Measurements from ENCODE around the gene ARHGEF6.
"Not testable (repeated sequence)": the region's sequence is repeated elsewhere in the genome, so short reads cannot be mapped to it uniquely, and the experiment has no call there.

Gene ARHGEF6

DNA sequence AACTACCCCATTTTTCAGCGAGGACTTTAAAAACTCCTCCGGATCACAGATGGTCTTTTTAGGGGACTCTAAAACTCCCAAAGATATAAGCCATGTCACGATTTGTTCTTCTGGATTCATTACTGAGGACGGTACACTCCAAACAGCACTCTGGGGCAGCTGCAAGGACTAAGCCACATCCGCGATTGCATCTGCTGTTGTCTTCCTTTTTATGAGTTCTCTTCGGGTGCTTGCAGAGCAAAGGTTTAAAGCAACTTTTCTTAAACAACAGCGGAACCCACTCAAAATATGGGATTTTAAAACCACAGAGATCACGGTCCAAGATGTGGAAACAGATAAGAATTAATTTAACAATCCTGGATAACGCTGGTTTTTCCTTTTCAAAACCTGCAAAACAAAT, at the start of gene ARHGEF6:
TSS of gene ARHGEF6 (minus strand) at position 170 of the 400 bp plus-strand sequence. CDS start at position 120, 50 bp downstream.
- DNase-seq (ENCODE audit: low read depth) = no peak

- no peak for DNase-seq (ENCODE audit: low read depth)
Observed at GRCh38 chrX:136829413-136829812, 48.7 kb upstream of the ARHGEF6 start.

DNA sequence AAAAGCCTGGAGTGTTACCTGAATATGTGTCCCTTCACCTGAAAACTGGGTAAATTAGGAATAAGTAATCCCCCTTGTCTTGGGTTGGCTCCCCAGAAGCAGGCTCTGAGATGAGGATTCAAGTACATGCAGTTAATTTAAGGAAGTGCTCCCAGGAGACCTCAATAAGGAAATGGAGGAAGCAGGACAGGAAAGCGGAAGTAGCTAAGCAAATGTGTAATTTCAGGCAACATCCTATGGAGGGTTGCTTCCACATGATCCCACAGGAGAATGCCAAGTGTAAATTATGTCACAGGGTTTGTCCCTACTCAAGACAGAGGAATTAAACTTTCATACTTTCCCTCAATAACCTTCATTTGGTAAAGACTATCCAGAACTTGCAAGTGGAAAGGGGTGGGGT, 48.1 kb upstream of the ARHGEF6 start:
- no peak for DNase-seq (ENCODE audit: low read depth)

- no peak for DNase-seq (ENCODE audit: low read depth)
Observed at GRCh38 chrX:136827026-136827425, 46.3 kb upstream of the ARHGEF6 start.

DNA sequence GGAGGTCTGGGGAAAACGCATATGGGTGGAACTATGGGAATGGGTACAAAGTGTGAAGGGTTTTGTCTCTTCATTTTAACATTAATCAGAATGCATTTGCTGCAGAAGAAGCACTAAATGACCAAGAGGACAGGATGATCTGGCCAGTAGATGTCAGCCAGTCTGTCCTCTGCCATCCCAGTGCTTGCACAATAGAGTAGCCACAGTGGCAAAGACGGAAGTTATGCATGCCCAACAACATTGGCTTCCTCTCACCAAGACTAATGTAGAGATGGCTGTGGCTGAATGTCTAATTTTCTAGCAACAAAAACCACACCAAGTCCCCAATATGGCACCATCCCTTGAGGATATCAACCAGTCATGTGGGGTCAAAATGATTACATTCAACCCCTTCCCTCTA, 45.0 kb upstream of the ARHGEF6 start:
- no peak for DNase-seq (ENCODE audit: low read depth)

DNA sequence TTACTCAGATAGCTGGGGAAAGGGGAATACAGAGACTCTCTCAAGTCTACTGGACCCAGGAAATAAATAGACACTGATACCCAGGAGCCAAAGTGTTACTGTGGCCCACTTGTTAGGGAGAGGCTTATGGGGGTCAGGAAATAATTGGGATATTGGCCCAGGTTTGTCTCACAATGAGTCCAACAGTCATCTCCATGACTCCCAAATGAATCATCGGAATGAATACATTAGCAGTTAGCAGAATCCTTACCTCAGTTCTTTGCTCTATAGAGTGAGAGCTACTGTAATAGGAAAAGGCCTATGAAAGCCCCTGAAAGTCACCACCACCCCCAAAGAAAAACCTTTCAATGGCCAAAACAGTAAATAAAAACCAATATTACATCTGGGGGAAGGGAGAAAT, 42.4 kb upstream of the ARHGEF6 start:
- DNase-seq (ENCODE audit: low read depth) = no peak

GRCh38 chrX:136822337-136823095, 41.8 kb upstream of the ARHGEF6 start:
- no peak for DNase-seq (ENCODE audit: low read depth)

- not testable (repeated sequence) for DNase-seq (ENCODE audit: low read depth)
Observed at GRCh38 chrX:136819756-136820155, 39.0 kb upstream of the ARHGEF6 start.

DNA sequence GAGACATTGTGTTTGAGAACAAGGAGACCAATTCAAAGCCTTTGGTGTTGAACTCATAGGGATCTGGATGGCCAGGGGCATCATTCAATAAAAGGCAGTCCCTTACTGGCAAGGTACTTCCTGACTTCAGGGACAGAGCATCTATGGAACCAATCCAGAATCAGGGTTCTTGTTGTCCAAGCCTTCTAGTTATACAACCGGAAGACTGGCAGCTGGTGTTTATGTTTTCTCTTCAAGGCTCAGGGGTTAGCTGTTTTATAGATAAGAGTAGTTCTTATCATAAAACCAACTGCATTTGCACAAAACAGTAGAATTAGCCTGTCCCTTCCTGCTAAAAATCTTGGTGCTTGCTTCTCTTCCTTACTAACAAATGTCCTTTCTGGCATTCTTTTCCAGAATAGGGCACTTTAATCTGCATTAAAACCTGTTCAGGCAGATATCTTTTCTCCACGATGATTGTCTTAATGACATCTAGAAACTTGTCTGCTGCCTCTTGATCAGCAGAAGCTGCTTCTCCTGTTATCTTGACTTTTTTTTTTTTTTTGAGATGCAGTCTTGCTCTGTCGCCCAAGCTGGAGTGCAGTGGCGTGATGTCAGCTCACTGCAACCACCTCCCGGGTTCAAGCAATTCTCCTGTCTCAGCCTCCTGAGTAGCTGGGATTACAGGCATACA, 38.4 kb upstream of the ARHGEF6 start:
- no peak for DNase-seq (ENCODE audit: low read depth)

DNA sequence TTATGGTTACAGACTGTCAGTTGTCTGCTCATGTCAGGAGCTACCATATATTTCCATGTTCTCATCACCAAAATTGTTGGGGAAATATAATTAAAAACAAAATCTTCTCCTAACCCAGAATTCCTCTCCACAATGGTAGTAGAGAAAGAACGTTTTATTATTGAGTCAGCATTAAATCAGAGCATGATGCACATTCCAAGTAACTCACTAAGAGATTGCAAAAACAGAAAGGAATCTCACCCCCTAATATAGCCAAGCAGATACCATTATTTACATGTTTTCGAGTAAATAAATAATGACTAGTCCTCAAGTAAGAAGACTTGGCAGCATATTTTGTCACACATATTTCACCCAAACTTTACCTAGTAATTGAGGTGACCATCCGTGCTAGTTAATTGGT, 36.2 kb upstream of the ARHGEF6 start:
- no peak for DNase-seq (ENCODE audit: low read depth)

GRCh38 chrX:136814847-136815750, 34.4 kb upstream of the ARHGEF6 start:
- DNase-seq (ENCODE audit: low read depth) = no peak

- DNase-seq (ENCODE audit: low read depth) = no peak
Observed at GRCh38 chrX:136812286-136812685, 31.6 kb upstream of the ARHGEF6 start.

DNA sequence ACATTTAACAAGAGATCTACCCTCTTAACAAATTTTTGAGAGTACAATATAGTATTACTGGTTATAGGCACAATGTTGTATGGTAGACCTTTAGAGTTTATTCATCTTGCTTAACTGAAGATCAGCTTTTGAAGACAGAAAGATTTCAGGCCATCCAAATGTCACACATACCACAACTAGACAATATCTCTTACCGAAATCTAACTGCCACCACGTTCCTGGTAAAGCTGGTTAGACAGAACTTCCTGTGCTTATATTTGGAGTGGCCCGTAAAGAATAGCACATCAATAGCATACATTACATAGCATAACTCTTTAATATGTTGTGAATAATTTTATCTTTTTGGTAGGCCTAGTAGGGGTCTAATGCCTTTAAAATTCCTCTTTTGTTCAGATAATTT, 29.8 kb upstream of the ARHGEF6 start:
- DNase-seq (ENCODE audit: low read depth) = no peak

DNA sequence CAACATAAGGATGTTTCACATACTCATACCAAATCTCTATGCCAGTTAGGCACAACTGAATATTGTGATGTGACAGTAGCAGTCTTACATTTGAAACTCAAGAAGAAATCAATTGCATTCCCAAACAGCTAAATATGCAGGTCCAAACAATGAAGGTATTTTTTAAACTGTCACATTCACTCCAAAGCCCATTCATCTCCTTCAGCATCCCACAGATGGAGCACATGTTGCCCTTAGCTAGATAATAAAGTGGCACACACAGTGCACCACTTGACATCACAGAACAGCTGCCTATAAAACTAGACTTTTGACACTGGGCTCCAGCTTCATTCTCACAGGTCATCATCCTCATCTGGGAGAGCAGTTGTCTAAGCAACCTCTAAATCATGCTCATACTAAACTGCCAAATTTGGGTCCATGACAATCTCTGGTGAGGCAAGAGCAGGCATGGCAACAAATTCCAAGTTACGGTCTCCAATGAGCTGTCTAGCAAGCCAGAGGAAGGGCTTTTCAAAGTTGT, 26.2 kb upstream of the ARHGEF6 start:
- DNase-seq (ENCODE audit: low read depth) = no peak

DNA sequence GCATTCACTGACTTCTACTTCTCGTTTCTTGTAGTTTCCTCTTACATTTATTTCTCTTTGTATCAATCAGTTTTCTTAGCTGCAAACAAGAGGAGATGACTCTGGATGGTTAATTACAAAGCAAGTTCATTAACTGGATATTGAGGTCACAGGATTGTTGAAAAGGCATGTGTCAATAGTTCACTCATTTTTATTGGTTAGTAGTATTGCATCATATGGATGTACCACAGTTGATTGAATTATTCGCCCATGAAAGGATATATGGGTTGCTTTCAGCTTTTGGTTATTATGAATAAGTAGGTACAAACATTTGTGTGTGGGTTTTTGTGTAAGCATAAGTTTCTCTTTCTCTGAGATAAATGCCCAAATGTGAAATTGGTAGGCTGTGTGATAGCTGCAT, 21.8 kb upstream of the ARHGEF6 start:
- no peak for DNase-seq (ENCODE audit: low read depth)

GRCh38 chrX:136797787-136798186, 17.1 kb upstream of the ARHGEF6 start:
- no peak for DNase-seq (ENCODE audit: low read depth)

GRCh38 chrX:136795132-136795531, 14.4 kb upstream of the ARHGEF6 start:
- DNase-seq (ENCODE audit: low read depth) = not testable (repeated sequence)

- DNase-seq (ENCODE audit: low read depth) = not testable (repeated sequence)
Observed at GRCh38 chrX:136794660-136795059, 13.9 kb upstream of the ARHGEF6 start.

DNA sequence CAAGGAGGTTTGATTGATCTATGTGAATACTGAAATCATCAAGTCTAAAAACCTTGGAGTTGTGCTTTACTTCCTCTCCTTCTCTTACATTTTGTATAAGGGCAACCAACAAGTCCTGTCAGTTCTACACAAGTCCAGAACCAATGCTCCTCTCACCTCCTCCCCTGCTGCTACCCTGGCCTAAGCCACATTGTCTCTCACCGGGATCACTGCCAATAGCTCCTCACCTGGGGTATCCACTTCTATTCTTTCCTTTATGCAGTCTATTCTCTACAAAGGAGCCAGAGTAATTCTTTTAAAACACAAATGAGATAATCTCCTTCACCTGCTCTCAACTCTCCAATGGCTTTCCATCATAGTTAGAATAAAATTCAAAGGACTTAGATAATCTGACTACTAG, 13.3 kb upstream of the ARHGEF6 start:
- no peak for DNase-seq (ENCODE audit: low read depth)

DNA sequence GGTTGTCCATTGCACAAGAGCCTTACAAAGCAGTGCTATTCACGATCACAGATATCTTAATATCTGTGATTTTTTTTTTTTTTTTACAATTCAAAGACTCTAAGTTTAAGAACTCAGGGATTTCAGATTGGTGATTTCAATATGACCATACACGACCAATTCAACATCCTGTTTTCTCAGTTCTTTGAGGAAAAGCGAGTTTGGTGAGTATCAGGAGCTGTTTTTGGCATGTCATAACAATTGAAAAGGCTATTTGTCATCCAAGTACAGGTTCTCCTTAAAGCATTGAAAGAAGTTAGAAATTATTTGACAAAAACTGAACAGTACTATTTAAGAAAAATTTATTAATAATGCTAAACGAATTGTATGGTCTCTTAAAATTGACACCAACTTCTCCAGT, 9.1 kb upstream of the ARHGEF6 start:
- DNase-seq (ENCODE audit: low read depth) = no peak

GRCh38 chrX:136784231-136784630, 3.5 kb upstream of the ARHGEF6 start:
- DNase-seq (ENCODE audit: low read depth) = no peak

- DNase-seq (ENCODE audit: low read depth) = no peak
Observed at GRCh38 chrX:136783159-136783558, 2.4 kb upstream of the ARHGEF6 start.
